ENCODE results near the gene LURAP1L.

LURAP1L gene

DNA sequence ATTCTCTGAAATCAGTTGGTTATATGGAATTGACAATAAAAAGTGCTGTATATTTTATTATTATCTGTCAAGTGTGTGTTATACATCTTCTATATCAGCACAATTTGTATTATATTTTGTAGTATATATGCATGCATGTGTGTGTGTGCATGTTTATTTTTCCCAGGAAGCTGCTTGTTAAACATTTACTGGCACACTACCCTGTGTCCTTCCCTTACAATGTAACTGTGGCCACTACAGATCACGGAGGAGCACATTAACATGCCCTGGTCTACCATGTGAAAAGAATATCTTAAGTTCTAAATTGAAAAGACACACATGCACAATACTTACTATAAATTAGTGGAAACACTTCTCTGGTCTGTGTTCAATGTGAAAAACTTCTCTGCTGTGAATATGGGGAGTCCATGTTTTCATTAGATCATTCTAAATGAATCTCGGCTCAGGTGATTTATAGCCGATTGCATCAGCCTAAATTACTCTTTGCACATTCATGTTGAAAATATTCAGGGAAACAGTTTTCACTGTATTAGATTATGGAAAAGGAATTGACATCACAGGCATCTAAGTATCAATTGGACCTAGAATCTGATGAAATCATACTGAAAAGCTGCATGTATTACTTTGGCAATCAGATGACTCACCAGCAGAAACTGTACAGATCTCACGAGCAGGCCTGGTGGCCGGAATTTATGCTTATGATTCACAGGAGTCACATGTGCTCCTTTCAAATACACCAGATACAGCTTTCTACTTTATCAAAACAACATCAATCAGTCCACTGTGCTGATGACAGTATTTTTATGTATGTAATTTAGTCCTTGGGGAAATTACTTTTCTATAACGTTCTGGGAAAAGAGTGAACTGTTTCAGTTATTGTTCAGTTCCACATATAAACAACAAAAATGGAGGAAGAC, 39.4 kb downstream of the LURAP1L start:
- DNase-seq, result no peak

DNA sequence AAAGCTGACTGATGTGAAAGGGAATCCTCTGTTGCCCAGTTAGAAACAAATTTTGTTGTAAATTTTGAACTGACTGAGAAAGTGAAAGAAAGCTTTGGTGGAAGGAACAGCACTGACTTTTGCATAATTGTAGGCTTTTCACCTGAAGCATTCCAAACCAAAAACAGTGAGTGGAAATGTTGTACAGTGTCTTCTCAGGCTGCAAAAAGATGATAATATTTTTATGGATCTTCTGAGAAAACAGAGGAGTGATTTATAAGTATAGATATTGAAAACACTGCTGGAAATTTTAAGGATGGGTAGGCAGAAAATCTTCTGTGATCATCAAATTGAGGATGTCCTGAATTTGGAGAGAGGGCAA, 40.0 kb downstream of the LURAP1L start:
- no peak for DNase-seq

DNA sequence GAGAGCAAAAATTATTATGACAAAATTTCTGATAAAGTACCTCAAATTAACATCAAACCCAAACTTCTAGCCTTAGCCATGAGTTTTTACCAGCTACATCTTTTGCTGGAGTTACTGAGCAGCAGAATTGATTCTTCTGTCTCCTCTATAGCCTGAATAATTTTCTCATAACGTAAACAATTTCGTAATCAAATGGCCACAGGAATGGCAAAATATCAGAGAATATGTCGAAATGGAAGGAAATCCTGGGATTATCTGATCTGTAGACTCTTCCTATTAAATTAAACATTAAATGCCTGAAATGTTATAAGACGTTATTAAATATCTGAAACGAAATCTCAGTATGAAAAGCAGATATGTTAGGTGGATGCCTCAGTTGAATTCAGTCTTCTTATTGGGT, 41.1 kb downstream of the LURAP1L start:
- no peak for DNase-seq

DNA sequence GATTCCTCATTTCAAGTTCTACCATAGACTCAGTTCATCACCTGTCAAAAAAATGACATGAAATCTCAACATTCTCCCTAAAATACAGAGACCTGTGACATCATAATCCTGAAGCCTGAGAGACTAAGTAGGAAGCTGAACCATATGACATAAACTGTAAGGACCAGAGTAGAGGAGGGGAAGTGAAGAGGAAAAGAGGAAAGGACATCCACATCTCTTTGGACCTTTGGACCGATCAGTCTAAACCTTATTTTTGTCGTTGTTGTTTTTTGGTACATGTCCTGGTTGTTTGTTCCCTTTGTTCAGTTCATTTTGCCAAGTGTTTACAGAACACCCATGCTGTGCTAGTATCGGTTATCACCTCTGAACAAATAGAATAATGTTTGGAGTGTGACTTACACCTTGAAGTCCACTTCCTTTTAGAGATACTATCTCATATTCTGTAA, 41.9 kb downstream of the LURAP1L start:
- DNase-seq, result no peak

DNA sequence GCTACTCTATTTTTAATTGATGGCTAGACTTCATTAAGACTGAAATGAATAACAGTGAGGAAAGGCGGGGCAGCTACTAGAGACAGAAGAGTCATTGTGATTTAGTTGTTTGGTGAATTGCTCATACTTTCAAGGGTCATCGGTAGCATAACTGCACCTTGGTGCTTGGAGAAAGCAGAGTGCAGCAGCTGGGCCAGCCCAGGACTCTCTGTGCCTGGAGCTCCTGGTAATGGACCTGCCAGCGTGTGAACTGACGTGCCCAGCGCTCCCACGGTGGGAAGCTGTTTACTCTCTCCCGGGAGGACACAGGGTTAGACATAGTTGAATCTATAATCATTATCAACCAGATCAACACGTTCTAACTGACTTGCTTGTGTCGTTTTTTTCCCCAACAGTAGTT, 42.9 kb downstream of the LURAP1L start:
- DNase-seq, result no peak

DNA sequence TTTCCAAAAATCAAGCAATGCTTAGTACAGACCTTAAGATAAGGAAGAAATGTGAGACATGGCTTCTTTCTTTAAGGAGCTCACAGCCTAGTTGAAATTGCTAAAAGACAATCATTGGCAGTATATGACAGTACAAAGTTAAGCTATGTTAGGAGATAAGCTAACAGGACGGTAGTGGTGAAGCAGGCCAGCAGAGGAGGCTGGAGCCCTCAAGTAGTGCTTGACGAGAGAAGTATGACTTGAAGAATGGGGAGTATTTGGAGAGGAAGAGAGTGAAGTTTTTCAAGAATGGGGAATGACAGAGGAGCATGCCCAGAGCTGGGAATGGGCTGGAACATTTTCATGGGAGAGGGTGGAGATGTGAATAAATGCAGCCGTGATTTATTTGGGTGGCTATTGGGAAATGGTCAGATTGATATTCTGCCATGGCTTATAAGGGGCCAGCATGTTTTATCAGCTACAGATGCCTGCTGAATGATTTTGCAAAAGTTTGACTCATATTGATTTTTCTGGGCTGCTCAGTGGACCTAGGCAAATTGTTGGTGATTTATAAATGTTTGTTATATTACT, 43.7 kb downstream of the LURAP1L start:
- DNase-seq, result no peak

DNA sequence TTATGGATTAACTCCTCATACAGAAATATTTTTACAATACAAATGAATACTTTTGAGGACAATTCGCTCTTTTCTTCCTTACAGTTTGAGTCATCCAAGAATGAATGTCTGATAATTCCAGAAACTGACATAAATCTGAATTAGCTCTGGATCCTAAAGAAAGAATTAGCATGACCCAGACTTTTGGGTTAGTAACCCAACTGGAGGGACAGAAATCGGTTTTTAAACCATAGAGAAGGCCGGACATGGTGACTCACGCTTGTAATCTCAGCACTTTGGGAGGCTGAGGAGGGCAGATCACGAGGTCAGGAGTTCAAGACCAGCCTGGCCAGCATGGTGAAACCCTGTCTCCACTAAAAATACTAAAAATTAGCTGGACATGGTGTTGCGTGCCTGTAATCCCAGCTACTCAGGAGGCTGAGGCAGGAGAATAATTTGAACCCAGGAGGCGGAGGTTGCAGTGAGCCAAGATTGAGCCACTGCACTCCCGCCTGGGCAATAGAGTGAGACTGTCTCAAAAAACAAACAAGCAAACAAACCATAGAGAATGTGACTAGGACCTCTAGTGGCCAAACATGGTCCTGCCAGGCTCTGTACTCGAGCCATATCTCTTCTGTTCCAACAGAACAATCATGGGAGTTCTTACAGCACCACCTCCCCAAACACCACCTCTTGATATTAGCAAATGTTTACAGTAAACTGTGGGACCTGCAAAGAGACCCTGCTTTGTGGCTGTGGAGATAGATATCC, 44.8 kb downstream of the LURAP1L start:
- no peak for DNase-seq

DNA sequence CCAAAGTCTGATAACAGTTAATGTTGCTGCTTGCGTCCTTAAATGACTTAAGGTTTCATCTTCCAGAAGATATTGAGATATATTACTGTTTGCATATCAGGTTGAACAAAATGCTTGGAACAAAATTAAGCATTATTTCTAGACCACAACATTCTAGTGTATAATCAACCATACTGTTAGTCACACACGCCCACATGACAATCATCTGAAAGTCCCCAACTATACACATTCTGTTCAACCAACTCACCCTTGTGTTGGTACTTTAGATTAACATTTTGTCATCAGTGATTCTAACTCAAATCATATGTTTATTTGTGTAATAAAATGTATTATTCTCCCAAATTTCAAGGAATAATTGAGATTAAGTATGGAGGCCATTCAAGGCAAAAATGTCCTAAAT, 47.3 kb downstream of the LURAP1L start:
- DNase-seq, result no peak

DNA sequence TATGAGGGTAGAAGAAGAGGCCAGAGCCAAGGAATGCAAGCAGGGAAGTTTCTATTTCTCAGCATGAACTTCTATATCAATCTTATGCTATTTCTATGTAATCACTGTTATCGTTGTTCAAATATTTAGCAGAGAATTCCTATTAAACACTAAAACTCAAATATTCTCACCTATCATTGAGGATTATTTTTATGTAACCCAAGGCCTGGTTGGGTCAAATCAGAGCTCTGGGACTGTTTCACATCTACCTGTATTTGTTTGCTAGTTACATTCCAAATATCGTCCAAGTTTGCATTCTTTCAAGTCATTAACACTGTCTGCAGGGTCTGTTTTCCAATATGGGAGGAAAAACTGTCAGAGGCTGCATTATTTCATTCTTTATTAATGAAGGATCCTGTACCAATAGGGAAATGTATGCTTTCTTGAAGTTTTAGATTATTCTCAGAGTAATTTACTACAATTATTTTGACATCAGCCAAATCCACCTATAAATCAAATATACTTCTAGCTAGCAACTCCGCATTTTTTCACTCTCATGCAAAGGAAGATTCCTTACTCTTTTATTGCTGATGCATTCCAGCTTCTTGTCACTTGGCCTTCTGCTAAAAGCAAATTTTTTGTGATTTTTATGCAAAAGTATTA, 52.2 kb downstream of the LURAP1L start:
- no peak for DNase-seq

DNA sequence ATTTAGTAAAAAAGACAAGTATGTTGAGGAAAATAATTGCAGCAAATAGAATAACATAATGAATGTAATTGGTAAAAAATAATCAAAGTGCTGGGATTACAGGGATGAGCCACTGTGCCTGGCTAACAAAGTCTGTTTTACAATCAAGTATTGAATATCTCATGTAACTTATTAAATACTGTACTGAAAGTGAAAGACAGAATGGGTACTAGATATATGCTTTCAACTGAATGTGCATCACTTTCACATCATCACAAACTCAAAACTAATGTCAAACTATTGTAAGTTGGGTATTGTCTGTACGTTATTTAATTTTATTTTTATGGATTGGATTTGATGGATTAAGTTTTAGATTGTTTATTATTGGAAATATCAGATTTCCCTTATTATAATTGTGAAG, 58.9 kb downstream of the LURAP1L start:
- no peak for DNase-seq

DNA sequence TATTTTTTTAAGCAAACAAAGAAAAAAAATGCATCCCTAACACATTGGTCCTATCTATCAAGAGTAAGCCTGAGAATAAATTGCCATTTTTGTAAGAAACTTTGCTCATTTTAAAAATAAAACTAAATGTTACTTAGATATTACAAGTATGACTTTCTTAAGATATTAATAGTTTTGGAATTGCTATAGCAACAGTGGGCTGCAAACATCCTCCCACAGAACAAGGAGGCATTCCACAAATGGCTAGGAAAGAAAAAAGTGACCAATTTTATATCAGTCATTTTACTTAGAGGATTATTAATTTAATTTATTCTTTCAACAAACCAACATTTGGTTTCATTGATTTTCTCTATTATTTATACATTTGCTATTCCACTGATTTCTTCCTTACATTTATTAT, 63.7 kb downstream of the LURAP1L start:
- DNase-seq, result no peak

DNA sequence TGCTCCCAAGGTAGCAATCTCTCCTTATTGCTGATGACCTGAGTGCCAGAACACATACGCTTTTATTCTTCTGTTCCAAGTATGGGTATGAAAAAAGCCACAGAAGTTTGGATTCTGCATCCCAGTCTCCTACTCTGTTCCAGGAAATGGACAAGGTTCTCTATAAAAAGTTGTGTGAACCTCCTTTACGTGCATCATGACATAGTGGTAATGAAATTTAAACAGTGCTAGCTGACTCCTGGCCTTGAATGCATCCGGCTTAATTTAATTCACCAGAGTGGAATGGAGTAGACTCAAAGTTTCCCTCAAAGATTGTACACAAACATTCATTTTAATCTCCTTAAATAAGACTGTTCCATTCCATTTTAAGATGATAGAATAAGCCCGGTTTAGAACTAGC, 68.9 kb downstream of the LURAP1L start:
- DNase-seq, result no peak

DNA sequence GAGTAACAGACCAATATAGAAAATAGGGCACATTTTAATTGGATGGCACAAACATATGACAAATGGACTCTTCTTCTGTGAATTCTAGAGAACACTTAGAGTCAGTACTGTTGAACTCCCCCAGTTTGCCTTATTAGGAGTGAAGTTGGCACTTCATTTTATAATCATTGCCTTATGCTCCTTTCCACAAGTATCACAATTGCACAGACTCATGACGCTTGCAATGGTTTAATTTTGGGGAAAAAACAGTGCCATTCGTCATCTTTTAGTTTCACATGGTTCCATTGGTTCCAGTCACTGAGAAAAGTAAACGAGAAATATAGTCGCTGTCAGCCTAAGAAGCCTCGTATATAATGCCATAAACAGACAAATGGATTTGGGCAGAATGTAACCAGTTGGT, 71.2 kb downstream of the LURAP1L start:
- no peak for DNase-seq

DNA sequence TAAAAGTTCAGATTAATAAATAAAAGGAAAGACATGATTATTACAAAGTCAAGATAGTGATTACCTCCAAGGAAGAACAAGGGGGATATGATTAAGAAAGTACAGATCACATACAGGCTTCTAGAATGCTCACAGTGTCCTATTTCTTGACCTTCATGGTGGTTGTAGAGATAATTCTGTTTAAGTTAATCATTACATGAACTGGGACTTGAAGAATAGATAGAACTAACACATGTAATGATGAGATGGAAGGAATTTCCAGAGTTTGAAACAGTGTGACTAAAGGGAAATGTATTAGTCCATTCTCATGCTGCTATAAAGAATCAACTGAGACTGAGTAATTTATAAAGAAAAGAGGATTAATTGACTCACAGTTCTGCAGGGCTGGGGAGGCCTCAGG, 72.7 kb downstream of the LURAP1L start:
- no peak for DNase-seq

DNA sequence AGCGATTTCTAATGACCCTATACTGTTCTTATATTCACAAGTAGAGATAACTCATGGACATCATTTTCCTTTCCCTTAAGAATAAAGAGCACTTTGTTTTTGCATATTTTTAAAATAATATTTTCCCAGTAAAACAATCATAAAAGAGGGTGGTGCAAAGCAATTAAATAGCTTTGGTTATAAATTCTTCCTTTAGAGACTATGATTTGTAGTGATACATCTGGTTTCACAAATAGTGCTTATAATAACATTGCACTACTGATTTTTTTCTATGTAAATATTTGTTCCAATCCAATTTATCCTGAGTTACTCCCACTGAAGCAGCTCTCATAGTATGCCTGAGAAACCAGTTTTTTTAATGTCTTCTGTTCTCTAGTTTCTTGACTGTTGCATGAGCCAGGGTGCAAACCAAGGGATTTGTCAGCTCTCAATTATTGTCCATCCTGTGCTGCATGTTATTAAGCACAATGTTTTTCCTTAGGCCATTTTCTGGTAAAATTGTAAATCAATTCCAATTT, 74.7 kb downstream of the LURAP1L start:
- no peak for DNase-seq

DNA sequence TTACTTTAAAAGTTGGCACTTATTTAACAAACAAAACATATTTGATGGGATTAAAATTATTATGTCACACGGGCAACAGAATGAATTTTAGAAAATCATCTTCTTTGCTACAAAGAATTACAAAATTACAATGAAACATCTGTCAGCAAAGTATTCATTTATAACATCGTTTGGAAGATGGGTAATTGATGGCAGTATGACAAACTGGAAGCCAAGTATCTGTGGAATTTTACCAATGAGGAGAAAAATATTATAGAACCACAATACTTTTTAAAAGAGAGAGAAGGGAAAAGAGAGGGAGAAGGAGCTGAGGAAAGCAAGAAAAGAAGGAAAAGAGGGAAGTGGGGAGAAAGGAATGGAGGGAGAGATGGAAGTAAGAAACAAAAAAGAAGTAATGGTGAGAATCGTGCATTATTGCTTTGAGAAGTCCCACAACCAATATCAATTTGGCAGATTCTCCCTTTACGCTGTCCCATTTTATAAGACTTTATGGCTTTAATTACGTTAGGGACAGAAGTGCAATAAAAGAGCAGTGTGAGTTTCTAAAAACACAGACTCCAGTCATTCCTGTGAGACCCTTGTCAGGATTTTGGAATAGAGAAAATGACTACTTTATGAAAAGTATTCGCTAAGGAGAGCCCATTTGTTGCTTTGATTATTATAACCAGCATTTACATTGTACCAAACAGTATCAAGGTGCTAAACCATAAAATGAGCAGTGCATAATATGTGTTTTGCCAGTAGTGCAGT, 76.7 kb downstream of the LURAP1L start:
- DNase-seq, result no peak

DNA sequence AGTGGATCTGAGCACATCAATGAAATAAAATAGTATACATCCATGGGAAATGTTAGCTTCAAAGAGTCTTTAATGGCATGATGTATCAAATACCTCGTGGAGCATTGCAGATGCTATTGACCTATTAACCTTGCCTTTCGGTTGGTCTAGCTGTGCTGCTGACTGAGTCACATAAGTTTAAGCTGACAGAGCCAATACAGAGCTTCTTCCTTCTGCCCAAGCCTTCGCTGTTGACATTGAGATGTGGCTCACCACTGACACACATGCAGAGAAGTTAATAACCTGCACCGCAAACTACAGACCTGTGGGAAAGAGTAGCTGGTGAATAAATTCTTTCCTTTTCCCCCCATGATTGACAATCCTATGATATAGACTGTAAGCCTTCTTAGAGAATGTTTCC, 78.2 kb downstream of the LURAP1L start:
- no peak for DNase-seq

DNA sequence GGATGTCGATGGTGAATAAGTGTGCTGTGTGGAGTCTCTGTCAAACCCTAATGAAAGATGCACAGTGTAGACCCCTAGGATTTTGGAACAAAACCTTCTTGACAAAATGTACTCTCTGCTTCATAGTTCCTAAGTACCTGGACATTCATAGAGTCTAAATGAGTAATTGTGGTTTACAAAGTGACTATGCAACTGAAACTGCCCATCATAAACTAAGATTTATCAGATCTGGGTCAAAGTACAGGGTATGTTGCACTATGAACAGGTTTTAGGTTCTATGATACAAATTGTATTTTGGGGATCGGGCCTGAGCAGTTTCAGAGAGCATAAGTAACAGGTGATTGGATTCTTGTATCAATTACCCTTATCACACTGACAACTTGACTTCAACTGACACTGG, 79.4 kb downstream of the LURAP1L start:
- no peak for DNase-seq

DNA sequence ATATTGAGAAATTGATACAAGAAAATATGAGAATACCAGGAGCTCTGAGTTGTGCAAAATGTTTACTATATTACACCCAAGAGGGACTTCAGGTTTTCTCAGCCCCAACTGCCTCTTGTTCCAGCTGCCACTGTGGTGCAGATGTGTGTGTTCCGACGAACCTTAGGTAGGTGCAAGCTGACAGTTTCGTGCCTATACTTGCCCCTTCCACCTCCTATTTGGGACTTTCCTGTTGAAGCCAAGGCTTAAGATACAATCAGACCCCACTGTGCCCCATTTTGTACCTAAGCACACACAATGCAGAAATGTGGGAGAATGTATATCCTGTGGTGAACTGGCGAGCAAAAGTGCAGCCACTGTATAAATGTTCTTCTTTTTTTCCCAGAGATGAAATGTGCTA, 80.2 kb downstream of the LURAP1L start:
- DNase-seq, result no peak

DNA sequence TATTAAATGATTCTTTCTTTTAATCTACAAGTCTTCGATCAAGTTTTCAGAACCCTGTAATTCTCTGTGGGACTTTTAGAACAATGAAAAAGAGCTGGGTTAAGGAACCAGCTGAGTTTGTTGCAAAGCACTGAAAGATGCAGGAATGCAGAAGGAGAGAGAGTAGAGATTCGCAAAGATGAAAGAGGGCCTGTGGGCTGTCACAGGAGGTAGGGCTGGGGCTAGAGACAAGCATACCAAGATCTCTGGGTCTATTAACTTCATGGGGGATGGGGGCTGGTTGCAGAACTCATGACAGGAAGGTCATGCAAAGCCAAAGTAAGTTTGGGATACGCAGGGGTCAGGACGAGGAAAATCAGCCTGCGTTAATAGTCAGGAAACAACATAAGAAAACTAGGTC, 81.8 kb downstream of the LURAP1L start:
- no peak for DNase-seq

DNA sequence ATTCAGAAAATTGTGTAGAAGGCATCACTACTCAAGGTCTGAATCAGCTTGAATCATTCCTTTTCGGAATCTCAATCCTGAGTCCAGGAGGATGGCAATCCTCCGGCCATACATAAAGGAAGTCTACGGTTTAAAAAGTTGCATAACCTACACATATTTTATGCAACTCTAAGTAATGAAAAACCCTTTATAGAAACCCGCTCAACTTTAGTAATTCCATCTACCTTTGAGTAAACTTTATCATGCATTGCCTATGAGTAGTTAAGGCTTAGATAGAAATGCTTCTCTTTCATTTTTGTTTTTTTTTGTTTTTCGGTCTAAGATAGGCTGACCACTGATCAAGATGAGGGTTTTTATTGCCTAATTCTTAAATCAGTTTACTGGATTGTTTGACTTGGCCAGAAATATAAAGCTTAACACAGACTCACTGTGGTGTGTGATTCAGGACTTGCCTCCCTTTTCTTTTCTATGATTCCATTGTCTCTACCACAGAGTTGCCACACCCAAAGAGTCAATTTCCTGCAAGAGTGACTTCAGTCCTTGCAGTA, 85.0 kb downstream of the LURAP1L start:
- DNase-seq, result no peak

DNA sequence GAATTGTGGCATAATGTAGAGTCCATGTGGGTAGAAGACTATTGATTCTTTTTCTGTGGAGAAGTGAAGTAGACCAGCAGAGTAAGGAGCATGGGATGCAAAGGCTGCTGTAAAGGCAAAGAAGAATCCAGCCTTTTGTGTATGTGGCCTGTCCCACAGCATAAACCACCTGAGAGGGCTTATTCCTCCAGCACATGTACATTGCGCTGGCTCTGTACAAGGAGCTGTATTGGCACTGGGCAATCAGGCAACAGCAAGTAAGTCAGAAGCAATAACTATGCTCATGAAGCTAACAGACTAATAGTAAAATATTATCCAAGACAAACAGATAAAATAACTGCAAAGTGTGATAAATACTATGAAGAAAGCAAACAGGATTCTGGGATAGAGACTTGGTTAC, 86.2 kb downstream of the LURAP1L start:
- DNase-seq, result no peak

Measured in activated naive CD4-positive, alpha-beta T cell treated with Interleukin-2 at 50 U/mL for 16 hours (primary cell).